Measurements from ENCODE around the gene SELENOT. TPM values are rescaled to one million over a fixed set of nuclear protein-coding genes. Genes with fewer than 3 reads are reported as not detected.
A peak's percentile ranks its signal among the peaks of the same experiment; 100 is the strongest.
"Not testable (repeated sequence)": the region's sequence is repeated elsewhere in the genome, so short reads cannot be mapped to it uniquely, and the experiment has no call there.

Gene SELENOT
- polyA plus RNA-seq, 1 experiment, result 321 TPM

DNA sequence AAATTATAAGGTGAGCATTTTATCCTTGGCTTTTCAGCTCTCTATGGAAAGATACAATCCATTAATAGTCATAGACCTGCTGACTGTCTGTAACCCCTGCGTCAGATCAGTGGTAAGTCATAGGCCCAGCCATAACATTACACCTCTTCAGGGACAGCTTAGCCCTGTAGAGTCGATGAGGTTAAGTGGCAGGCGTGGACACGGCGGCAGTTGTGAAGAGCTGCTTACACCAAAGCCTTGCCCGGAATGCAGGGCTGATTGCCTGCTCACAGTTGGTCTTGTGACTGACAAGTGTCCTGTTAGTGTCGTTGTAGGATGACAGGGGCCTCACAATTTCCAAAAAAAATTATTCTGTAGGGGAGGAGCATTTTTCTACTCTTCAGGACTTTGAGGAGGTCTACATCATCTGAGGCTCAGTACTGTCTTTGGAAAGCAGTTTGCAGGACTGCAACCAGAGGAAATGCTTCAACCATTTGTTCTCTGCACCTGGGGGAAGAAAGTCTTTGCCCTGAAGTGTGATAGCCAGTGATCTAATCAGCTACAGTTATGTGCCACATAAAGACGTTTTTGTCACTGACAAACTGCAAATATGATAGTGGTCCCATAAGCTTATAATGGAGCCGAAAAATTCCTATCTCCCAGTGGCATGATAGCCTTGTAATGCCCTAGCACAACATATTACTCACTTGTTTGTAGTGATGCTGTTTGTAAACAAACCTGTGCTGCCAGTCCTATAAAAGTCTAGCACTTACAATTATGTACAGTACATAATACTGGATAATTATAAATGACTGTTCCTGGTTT lies 14.9 kb upstream of the SELENOT start:
- peaks cover 4% of the 10 kb centered on the region; the same call in 1 of the 2 replicates for H3K36me3 ChIP-seq (ENCODE audit: control insufficient read depth, insufficient read depth, low read length)
- POLR2A ChIA-PET, result no interaction called here
- TF ChIP-seq, protein P1, sequence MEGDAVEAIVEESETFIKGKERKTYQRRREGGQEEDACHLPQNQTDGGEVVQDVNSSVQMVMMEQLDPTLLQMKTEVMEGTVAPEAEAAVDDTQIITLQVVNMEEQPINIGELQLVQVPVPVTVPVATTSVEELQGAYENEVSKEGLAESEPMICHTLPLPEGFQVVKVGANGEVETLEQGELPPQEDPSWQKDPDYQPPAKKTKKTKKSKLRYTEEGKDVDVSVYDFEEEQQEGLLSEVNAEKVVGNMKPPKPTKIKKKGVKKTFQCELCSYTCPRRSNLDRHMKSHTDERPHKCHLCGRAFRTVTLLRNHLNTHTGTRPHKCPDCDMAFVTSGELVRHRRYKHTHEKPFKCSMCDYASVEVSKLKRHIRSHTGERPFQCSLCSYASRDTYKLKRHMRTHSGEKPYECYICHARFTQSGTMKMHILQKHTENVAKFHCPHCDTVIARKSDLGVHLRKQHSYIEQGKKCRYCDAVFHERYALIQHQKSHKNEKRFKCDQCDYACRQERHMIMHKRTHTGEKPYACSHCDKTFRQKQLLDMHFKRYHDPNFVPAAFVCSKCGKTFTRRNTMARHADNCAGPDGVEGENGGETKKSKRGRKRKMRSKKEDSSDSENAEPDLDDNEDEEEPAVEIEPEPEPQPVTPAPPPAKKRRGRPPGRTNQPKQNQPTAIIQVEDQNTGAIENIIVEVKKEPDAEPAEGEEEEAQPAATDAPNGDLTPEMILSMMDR (IDR thresholded peaks at IDR 0.05; ENCODE audit: insufficient read depth, low read depth, low read length), result no peak
- no peak for DNase-seq (ENCODE audit: low read depth)
- H3K27me3 ChIP-seq (ENCODE audit: control insufficient read depth, insufficient read depth, low read length), result no peaks in the 10 kb centered on the region
- CTCF ChIA-PET, result interaction anchor here (0.6 to 1.2 kb wide), 3 partner anchors 10 to 28 kb away, joined by 3 to 5 read pairs (median 4); partner anchors contain the start of gene SELENOT
- H3K4me3 ChIP-seq (ENCODE audit: low read depth, low read length), result no peak overlapping the region

DNA sequence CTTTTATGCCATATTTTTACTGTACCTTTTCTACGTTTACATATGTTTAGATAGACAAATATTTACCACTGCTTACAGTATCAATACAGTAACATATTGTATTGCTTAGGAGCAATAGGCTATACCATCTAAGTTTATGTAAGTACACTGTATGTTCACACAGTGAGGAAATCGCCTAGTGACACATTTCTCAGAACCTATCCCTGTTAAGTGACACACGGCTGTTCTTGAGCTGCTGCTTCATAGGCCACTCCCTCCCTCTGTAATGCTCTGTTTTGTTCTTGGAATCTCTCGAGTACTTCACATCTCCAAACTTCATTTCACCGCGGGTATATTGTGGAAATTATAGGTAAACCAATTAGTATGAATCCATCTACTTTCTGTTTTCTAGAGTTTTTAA lies 13.4 kb upstream of the SELENOT start:
- POLR2A ChIA-PET, result no interaction called here

GRCh38 chr3:150594150-150594549 lies 9.0 kb upstream of the SELENOT start:
- Histone ChIP-seq H3K27me3 (ENCODE audit: control insufficient read depth, insufficient read depth, low read length) (no peaks in the 10 kb centered on the region), H3K4me3 (ENCODE audit: low read depth, low read length) (no peak overlapping the region), H3K36me3 (ENCODE audit: control insufficient read depth, insufficient read depth, low read length) (no peaks in the 10 kb centered on the region)
- CTCF ChIA-PET, result interaction anchor here (0.7 to 1.0 kb wide), 2 partner anchors 11 to 1237 kb away, joined by 3 read pairs; no protein-coding TSS in a partner anchor
- no peak for DNase-seq (ENCODE audit: low read depth)
- POLR2A ChIA-PET, result no interaction called here
- TF ChIP-seq, protein P1 (IDR thresholded peaks at IDR 0.05; ENCODE audit: insufficient read depth, low read depth, low read length), result no peak

More for the DNA sequence above, 13.4 kb upstream of the SELENOT start:
- no peaks in the 10 kb centered on the region for H3K27me3 ChIP-seq (ENCODE audit: control insufficient read depth, insufficient read depth, low read length)
- no peak for DNase-seq (ENCODE audit: low read depth)
- H3K4me3 ChIP-seq (ENCODE audit: low read depth, low read length), result no peak overlapping the region
- CTCF ChIA-PET, result interaction anchor here (1.2 to 1.3 kb wide), 2 partner anchors 13 to 16 kb away, joined by 3 read pairs; partner anchors contain the start of gene SELENOT
- peaks cover 4% of the 10 kb centered on the region; the same call in 1 of the 2 replicates for H3K36me3 ChIP-seq (ENCODE audit: control insufficient read depth, insufficient read depth, low read length)
- TF ChIP-seq, protein P1 (IDR thresholded peaks at IDR 0.05; ENCODE audit: insufficient read depth, low read depth, low read length), result no peak

GRCh38 chr3:150597646-150598045 lies 5.5 kb upstream of the SELENOT start:
- TF ChIP-seq, protein P1 (IDR thresholded peaks at IDR 0.05; ENCODE audit: insufficient read depth, low read depth, low read length), result no peak
- H3K27me3 ChIP-seq (ENCODE audit: control insufficient read depth, insufficient read depth, low read length), result no peaks in the 10 kb centered on the region
- ChIA-PET CTCF (interaction anchor here (0.7 to 1.1 kb wide), 2 partner anchors 13 to 137 kb away, joined by 3 read pairs; no protein-coding TSS in a partner anchor), POLR2A (no interaction called here)
- DNase-seq (ENCODE audit: low read depth), result no peak
- H3K4me3 ChIP-seq (ENCODE audit: low read depth, low read length), result no peak overlapping the region
- no peaks in the 10 kb centered on the region for H3K36me3 ChIP-seq (ENCODE audit: control insufficient read depth, insufficient read depth, low read length)

- POLR2A ChIA-PET, result no interaction called here
- peak; percentile 28 for DNase-seq (ENCODE audit: low read depth)
- no peaks in the 10 kb centered on the region for H3K36me3 ChIP-seq (ENCODE audit: control insufficient read depth, insufficient read depth, low read length)
- CTCF ChIA-PET, result no interaction called here
- H3K27me3 ChIP-seq (ENCODE audit: control insufficient read depth, insufficient read depth, low read length), result no peaks in the 10 kb centered on the region
- TF ChIP-seq, protein P1 (IDR thresholded peaks at IDR 0.05; ENCODE audit: insufficient read depth, low read depth, low read length), result no peak
- H3K4me3 ChIP-seq (ENCODE audit: low read depth, low read length), result no peak overlapping the region
Observed at GRCh38 chr3:150599611-150600297, 3.4 kb upstream of the SELENOT start.

- CTCF ChIA-PET; DNase-seq (ENCODE audit: low read depth); H3K4me3 ChIP-seq (ENCODE audit: low read depth, low read length); H3K36me3 ChIP-seq (ENCODE audit: control insufficient read depth, insufficient read depth, low read length); POLR2A ChIA-PET; H3K27me3 ChIP-seq (ENCODE audit: control insufficient read depth, insufficient read depth, low read length): not testable (repeated sequence)
Observed at GRCh38 chr3:150600647-150601530, 2.2 kb upstream of the SELENOT start.

All from BJ (cell line).